B cell (primary cell): Measurements from ENCODE around the gene CCDC106. TPM values are rescaled to one million over a fixed set of nuclear protein-coding genes. Genes with fewer than 3 reads are reported as not detected.

Experiments
- ATAC-seq: fragments of 200-7000 bp; cut with Tn5 transposase; one replicate; pipeline ENCODE4 v1.10.0; 2021; ENCODE audit warnings: low read depth, mild to moderate bottlenecking, moderate number of reproducible peaks, moderate library complexity
- CTCF ChIA-PET: fragments of 350-600 bp; sonication (Branson Sonifier 250); formaldehyde crosslinking; loops from one replicate; lab custom pipeline; 2021; ENCODE audit warnings: antibody characterized with exemption, inconsistent platforms; lab: Charles Lee
- POLR2A ChIA-PET: fragments of 350-600 bp; sonication (Branson Sonifier 250); formaldehyde crosslinking; loops from one replicate; lab custom pipeline; 2021; ENCODE audit warnings: antibody characterized with exemption; lab: Charles Lee
- DNase-seq: peaks from one replicate; pipeline ENCODE4 v3.0.0; 2013
- H2AFZ ChIP-seq: 2 replicates; pipeline ENCODE4 v1.6.1; 2012; ENCODE audit warnings: mild to moderate bottlenecking, low read depth, low read length; ENCODE audit not compliant: insufficient read depth, poor library complexity, severe bottlenecking
- H3K27ac ChIP-seq, 2 donors: 1 replicate in 1 of 2; 2 replicates in 1 of 2; pipeline ENCODE4 v1.5.1; 2012 to 2013; ENCODE audit warnings: low read length in 2 of 2, mild to moderate bottlenecking in 2 of 2, moderate library complexity in 1 of 2
- H3K27me3 ChIP-seq, 4 experiments: fragments of 200-600 bp in 1 of 4; sonication (generic) in 1 of 4; replicated peaks in 1 of 4; 1 replicate in 2 of 4; 2 replicates in 2 of 4; pipeline versions ENCODE4 v1.6.1 to v1.7.0; 2013 to 2016; ENCODE audit warnings: low read length in 3 of 4, mild to moderate bottlenecking in 2 of 4, mixed read lengths in 1 of 4, moderate library complexity in 1 of 4; ENCODE audit not compliant: insufficient read depth in 4 of 4, control insufficient read depth in 3 of 4; ENCODE audit errors: control extremely low read depth in 1 of 4
- H3K36me3 ChIP-seq, 2 experiments: replicated peaks in 1 of 2; 1 replicate in 1 of 2; 2 replicates in 1 of 2; pipeline versions ENCODE4 v1.6.1 to v1.7.1; 2013; ENCODE audit warnings: low read length in 1 of 2; ENCODE audit not compliant: insufficient read depth in 2 of 2, control insufficient read depth in 1 of 2; ENCODE audit errors: control extremely low read depth in 1 of 2, extremely low read depth in 1 of 2
- H3K4me1 ChIP-seq, 2 donors: fragments of 200-600 bp in 1 of 2; sonication (generic) in 1 of 2; 1 replicate in 1 of 2; 2 replicates in 1 of 2; pipeline versions ENCODE4 v1.5.1 to v1.6.1; 2013 to 2017; ENCODE audit warnings: low read length in 2 of 2; ENCODE audit not compliant: control insufficient read depth in 2 of 2, insufficient read depth in 2 of 2
- H3K4me2 ChIP-seq: replicated peaks from 2 replicates; pipeline ENCODE3; 2012; ENCODE audit warnings: mild to moderate bottlenecking, low read depth, low read length; ENCODE audit not compliant: poor library complexity, severe bottlenecking
- H3K4me3 ChIP-seq, 5 experiments: fragments of 200-600 bp in 1 of 5; sonication (generic) in 1 of 5; 1 replicate in 3 of 5; 2 replicates in 2 of 5; pipeline versions ENCODE4 v1.5.1 to v1.7.0; 2011 to 2016; ENCODE audit warnings: low read length in 4 of 5, mild to moderate bottlenecking in 4 of 5, low read depth in 2 of 5, control low read depth in 1 of 5, moderate library complexity in 1 of 5; ENCODE audit not compliant: insufficient read depth in 1 of 5; ENCODE audit errors: control extremely low read depth in 1 of 5, extremely low read depth in 1 of 5
- H3K79me2 ChIP-seq: fragments of 200-600 bp; sonication (generic); one replicate; pipeline ENCODE4 v1.6.0; 2016; ENCODE audit warnings: low read length; ENCODE audit not compliant: control insufficient read depth, insufficient read depth
- H3K9ac ChIP-seq: fragments of 200-600 bp; sonication (generic); 2 replicates; pipeline ENCODE4 v1.6.1; 2017; ENCODE audit warnings: mild to moderate bottlenecking, low read length, moderate library complexity
- H3K9me3 ChIP-seq, 3 donors: one replicate each; pipeline versions ENCODE4 v1.6.1 to v1.7.1; 2013; ENCODE audit warnings: low read length in 2 of 3; ENCODE audit not compliant: control insufficient read depth in 2 of 3, insufficient read depth in 1 of 3; ENCODE audit errors: control extremely low read depth in 1 of 3
- H4K20me1 ChIP-seq: 2 replicates; pipeline ENCODE4 v1.6.0; 2012; ENCODE audit warnings: mild to moderate bottlenecking, low read length; ENCODE audit not compliant: insufficient read depth, control insufficient read depth, poor library complexity, severe bottlenecking
- H3K27ac Mint-ChIP-seq: one replicate; pipeline ENCODE4 v1.8.0; 2021; ENCODE audit warnings: mixed read lengths
- H3K27me3 Mint-ChIP-seq: one replicate; pipeline ENCODE4 v1.8.0; 2021; ENCODE audit warnings: mixed read lengths
- H3K4me1 Mint-ChIP-seq: one replicate; pipeline ENCODE4 v1.8.0; 2021; ENCODE audit warnings: mixed read lengths
- H3K4me3 Mint-ChIP-seq: one replicate; pipeline ENCODE4 v1.8.0; 2021; ENCODE audit warnings: mixed read lengths
- H3K9me3 Mint-ChIP-seq: one replicate; pipeline ENCODE4 v1.8.0; 2022; ENCODE audit warnings: mixed read lengths; ENCODE audit not compliant: insufficient read depth
- EZH2 ChIP-seq: IDR thresholded peaks from 2 replicates; pipeline ENCODE4 v1.6.1; 2012; ENCODE audit warnings: borderline replicate concordance, low read depth, mild to moderate bottlenecking, moderate library complexity, low read length; ENCODE audit not compliant: insufficient read depth, poor library complexity, severe bottlenecking
- WGBS: methylation state at CpG from one replicate; pipeline ENCODE4 v1.1.5; 2013; ENCODE audit warnings: missing lambda C conversion rate; ENCODE audit not compliant: insufficient coverage; 5-methylcytosine and 5-hydroxymethylcytosine counted together
- intact Hi-C: fragments of 100-400 bp; cut with micrococcal nuclease; formaldehyde crosslinking; loops from one replicate; pipeline ENCODE4 v1.10.0; 2022
- polyA plus RNA-seq: library from polyadenylated mRNA; depleted of rRNA; stranded (reverse); fragments of >200 nt; gene quantifications from 2 replicates; pipeline ENCODE4 v1.2.3, GENCODE V29; 2012
- total RNA-seq, 2 donors: library from RNA; stranded (reverse); fragments of 120-200 nt in 1 of 2; gene quantifications; 1 replicate in 1 of 2; 2 replicates in 1 of 2; pipeline versions ENCODE4 v1.2.3 to v1.2.4, GENCODE V29; 2013 to 2022
- TF ChIP-seq, protein P1 (sequence below): fragments of 200-600 bp; IDR thresholded peaks from one replicate; pipeline ENCODE4 v1.8.0; 2022; ENCODE audit warnings: antibody characterized with exemption, mild to moderate bottlenecking

Gene CCDC106
- total and polyA plus RNA-seq, 2 donors (not counting 1 experiment from before 2014, with no cell fraction given), result 25.2 to 52.1 TPM

GRCh38 chr19:55615543-55616394 is 32.2 kb upstream of the CCDC106 start:
- Mint-ChIP-seq H3K27me3 (no peaks in the 10 kb centered on the region), H3K4me1 (peaks cover 27% of the 10 kb centered on the region), H3K9me3 (no peaks in the 10 kb centered on the region), H3K4me3 (no peak overlapping the region), H3K27ac (no peak overlapping the region)
- Histone ChIP-seq H3K36me3 (peaks cover 0 to 17% of the 10 kb centered on the region in 2 experiments), H3K79me2 (peaks cover 36% of the 10 kb centered on the region), H3K9ac (no peak overlapping the region), H4K20me1 (peaks cover 37% of the 10 kb centered on the region), H3K4me1 (peaks cover 14 to 18% of the 10 kb centered on the region in 2 donors), H3K4me2 (no peak overlapping the region), H3K27ac (no peak overlapping the region), H3K4me3 (no peak overlapping the region), H2AFZ (no peak overlapping the region), H3K27me3 (no peaks in the 10 kb centered on the region), H3K9me3 (no peaks in the 10 kb centered on the region)
- WGBS, result 98% methylated on average over 84 of the region's 88 CpGs
- POLR2A ChIA-PET, result no interaction called here
- intact Hi-C loops, result no loop called here
- DNase-seq (no peak), ATAC-seq (no peak)
- CTCF ChIA-PET, result interaction anchor here (0.8 to 1.0 kb wide), 2 partner anchors 9 to 24 kb away, joined by 3 read pairs; no protein-coding TSS in a partner anchor
- TF ChIP-seq EZH2, result no peak
- TF ChIP-seq, protein P1, sequence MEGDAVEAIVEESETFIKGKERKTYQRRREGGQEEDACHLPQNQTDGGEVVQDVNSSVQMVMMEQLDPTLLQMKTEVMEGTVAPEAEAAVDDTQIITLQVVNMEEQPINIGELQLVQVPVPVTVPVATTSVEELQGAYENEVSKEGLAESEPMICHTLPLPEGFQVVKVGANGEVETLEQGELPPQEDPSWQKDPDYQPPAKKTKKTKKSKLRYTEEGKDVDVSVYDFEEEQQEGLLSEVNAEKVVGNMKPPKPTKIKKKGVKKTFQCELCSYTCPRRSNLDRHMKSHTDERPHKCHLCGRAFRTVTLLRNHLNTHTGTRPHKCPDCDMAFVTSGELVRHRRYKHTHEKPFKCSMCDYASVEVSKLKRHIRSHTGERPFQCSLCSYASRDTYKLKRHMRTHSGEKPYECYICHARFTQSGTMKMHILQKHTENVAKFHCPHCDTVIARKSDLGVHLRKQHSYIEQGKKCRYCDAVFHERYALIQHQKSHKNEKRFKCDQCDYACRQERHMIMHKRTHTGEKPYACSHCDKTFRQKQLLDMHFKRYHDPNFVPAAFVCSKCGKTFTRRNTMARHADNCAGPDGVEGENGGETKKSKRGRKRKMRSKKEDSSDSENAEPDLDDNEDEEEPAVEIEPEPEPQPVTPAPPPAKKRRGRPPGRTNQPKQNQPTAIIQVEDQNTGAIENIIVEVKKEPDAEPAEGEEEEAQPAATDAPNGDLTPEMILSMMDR, result no peak

- DNase-seq, result no peak
- ChIA-PET CTCF (interaction anchor here (0.8 kb wide), 1 partner anchor 23 kb away, joined by 3 read pairs; no protein-coding TSS in a partner anchor), POLR2A (no interaction called here)
- peak overlapping the region; percentile 78 for H3K27ac Mint-ChIP-seq
- no peak overlapping the region for H2AFZ ChIP-seq
- H3K4me1 Mint-ChIP-seq, result peaks cover 20% of the 10 kb centered on the region
- H4K20me1 ChIP-seq, result peaks cover 30% of the 10 kb centered on the region
- 97% methylated on average over 38 of the region's 38 CpGs for WGBS
- H3K36me3 ChIP-seq, result peaks cover 0 to 21% of the 10 kb centered on the region in 2 experiments
- H3K9me3 ChIP-seq, result no peaks in the 10 kb centered on the region
- H3K9ac ChIP-seq, result no peak overlapping the region
- intact Hi-C loops, result no loop called here
- no peak overlapping the region for H3K4me2 ChIP-seq
- peaks cover 29% of the 10 kb centered on the region for H3K79me2 ChIP-seq
- no peak overlapping the region for H3K4me3 Mint-ChIP-seq
- TF ChIP-seq, protein P1, result no peak
- peaks cover 14 to 16% of the 10 kb centered on the region in 2 donors for H3K4me1 ChIP-seq
- no peak for ATAC-seq
- no peaks in the 10 kb centered on the region for H3K27me3 ChIP-seq
- H3K9me3 Mint-ChIP-seq, result no peaks in the 10 kb centered on the region
- H3K27me3 Mint-ChIP-seq, result no peaks in the 10 kb centered on the region
- H3K27ac ChIP-seq, result no peak overlapping the region
- no peak overlapping the region for H3K4me3 ChIP-seq
These were observed 31.6 kb upstream of the CCDC106 start for GRCh38 chr19:55616395-55616875.
